Esophagus squamous epithelium (tissue), 4 donors: ENCODE results near the gene ADRA2B.

Experiments
- POLR2A ChIP-seq, 4 donors: fragments of 450-650 bp; IDR thresholded peaks; one replicate each; pipeline ENCODE4 v1.6.1; 2017; ENCODE audit warnings: antibody characterized with exemption in 4 of 4, mild to moderate bottlenecking in 4 of 4, moderate library complexity in 3 of 4
- TF ChIP-seq, protein P1 (sequence below), 6 experiments: fragments of 450-650 bp in 4 of 6; fragments of 200-600 bp in 2 of 6; sonication (generic) in 2 of 6; IDR thresholded peaks; one replicate each; pipeline ENCODE4 v1.5.1; 2016 to 2019; ENCODE audit warnings: antibody characterized with exemption in 6 of 6, mild to moderate bottlenecking in 4 of 6, moderate library complexity in 4 of 6

DNA sequence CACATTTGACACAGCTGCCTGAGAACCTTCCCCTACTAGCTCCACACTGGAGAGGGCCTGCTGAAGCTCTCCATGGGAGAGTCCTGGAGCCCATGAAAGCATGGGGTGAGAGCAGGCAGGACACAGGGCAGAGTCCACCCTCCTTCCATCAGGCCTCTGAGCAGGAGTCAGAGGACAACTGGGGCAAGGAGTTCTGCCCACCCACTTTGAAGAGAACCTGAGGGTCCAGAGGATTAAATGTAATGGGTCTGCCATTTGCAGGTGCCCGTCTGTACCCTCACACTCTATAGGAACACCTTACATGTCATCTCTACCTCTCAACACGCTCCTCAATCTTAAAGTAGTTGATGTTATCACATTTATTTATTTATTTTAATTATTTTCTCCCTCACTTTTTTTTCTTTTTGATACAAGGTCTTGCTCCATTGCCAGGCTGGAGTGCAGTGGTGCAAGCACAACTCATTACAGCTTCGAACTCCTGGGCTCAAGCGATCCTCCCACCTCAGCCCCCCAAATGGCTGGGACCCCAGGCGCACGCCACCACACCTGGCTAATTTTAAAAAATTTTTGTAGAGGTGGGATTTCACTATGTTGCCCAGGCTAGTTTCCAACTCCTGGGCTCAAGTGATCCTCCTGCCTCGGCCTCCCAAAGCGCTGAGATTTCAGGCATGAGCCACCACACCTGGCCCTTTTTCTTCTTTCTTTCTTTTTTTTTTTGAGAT is 10.2 kb downstream of the ADRA2B start:
- TF ChIP-seq, protein P1, sequence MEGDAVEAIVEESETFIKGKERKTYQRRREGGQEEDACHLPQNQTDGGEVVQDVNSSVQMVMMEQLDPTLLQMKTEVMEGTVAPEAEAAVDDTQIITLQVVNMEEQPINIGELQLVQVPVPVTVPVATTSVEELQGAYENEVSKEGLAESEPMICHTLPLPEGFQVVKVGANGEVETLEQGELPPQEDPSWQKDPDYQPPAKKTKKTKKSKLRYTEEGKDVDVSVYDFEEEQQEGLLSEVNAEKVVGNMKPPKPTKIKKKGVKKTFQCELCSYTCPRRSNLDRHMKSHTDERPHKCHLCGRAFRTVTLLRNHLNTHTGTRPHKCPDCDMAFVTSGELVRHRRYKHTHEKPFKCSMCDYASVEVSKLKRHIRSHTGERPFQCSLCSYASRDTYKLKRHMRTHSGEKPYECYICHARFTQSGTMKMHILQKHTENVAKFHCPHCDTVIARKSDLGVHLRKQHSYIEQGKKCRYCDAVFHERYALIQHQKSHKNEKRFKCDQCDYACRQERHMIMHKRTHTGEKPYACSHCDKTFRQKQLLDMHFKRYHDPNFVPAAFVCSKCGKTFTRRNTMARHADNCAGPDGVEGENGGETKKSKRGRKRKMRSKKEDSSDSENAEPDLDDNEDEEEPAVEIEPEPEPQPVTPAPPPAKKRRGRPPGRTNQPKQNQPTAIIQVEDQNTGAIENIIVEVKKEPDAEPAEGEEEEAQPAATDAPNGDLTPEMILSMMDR (IDR thresholded peaks at IDR 0.05): no peak
- TF ChIP-seq POLR2A (IDR thresholded peaks at IDR 0.05): no peak
